ENCODE results near the gene PLEKHJ1.

PLEKHJ1 gene

DNA sequence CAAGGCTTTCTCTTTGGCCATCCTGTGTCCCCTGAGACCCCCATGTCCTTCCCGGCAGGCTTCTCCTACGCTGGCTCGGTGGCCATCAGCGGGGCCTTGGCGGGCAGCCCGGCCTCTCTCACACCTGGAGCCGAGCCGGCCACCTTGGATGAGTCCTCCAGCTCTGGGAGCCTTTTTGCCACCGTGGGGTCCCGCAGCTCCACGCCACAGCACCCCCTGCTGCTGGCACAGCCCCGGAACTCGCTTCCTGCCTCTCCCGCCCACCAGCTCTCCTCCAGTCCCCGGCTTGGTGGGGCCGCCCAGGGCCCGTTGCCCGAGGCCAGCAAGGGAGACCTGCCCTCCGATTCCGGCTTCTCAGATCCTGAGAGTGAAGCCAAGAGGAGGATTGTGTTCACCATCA is 14.2 kb downstream of the PLEKHJ1 start:
- DNase-seq (ENCODE audit: insufficient read length), result no peak
- FAIRE-seq, result no peak
- no peak for TF ChIP-seq POLR2A (IDR thresholded peaks at IDR 0.05; ENCODE audit: low read depth, low read length)
- no peak for TF ChIP-seq TAF1 (IDR thresholded peaks at IDR 0.05; ENCODE audit: borderline replicate concordance, low read depth, low read length)
- no peak for TF ChIP-seq POLR2AphosphoS5 (IDR thresholded peaks at IDR 0.05; ENCODE audit: low read depth, low read length)

DNA sequence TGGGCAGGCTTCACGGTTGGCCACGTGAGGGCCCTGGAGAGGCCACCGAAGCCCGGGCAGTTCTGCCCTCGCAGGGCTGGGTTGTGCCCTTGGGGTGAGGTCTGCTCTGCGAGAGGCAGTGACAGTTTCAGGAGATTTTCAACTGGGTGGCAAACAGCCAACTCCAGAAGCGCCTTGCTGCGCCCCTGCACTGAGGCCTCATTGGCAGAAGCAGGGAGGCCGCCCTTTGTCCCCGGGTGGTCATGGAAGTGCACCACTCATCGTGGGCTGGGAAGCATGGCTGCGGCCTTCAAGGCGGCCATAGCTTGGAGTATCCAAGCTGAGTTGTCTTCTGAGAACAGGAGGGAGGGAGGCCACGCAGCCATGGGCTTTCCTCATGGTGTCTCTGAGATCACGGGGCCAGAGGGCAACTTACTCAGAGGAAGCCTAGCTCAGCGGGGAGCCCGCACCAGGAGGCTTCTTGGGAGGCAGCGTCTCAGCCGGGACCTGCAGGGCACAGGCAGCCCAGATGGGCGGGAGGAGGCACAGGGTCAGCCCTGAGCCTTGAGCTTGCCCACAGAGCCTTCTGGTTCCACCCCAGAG is 14.8 kb downstream of the PLEKHJ1 start:
- no peak for DNase-seq (ENCODE audit: insufficient read length)
- TF ChIP-seq TAF1 (IDR thresholded peaks at IDR 0.05; ENCODE audit: borderline replicate concordance, low read depth, low read length), result no peak
- no peak for TF ChIP-seq POLR2AphosphoS5 (IDR thresholded peaks at IDR 0.05; ENCODE audit: low read depth, low read length)
- TF ChIP-seq POLR2A (IDR thresholded peaks at IDR 0.05; ENCODE audit: low read depth, low read length), result no peak
- FAIRE-seq, result no peak

DNA sequence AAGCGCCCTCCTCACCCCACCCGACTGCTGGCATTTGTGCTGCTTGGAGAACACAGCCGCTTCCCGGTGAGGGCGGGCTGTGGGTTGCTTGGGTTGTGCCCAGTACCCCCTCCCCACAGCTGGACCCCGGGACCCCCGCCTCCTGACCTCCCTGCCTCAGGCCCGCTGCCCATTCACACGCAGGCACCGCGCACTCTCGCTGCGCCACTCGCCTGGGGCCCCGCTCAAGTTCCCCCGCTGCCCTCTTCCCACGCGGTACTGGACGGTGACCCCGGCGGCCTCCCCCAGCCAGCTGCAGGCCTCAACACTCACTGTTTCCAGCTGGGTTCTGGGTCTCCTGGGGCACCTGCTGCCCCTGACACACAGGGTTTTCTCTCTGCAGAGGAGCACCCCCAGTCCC is 16.4 kb downstream of the PLEKHJ1 start:
- no peak for FAIRE-seq
- TF ChIP-seq TAF1 (IDR thresholded peaks at IDR 0.05; ENCODE audit: borderline replicate concordance, low read depth, low read length) (no peak), POLR2A (IDR thresholded peaks at IDR 0.05; ENCODE audit: low read depth, low read length) (no peak), POLR2AphosphoS5 (IDR thresholded peaks at IDR 0.05; ENCODE audit: low read depth, low read length) (no peak)
- no peak for DNase-seq (ENCODE audit: insufficient read length)

DNA sequence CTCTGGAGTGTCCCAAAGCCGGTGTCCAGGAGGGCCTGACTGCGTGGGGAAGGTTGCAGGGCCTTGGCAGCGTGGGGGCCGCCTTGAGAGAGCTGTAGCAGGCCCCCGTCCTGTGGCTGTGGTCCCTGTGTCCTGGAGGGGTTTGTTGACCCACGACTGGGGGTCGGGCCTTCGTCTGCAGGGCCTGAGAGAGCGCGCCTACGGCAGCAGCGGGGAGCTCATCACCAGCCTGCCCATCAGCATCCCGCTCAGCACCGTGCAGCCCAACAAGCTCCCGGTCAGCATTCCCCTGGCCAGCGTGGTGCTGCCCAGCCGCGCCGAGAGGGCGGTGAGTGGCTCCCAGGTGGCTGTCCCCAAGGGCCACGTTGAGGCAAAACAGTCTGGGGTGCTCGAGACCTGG is 18.5 kb downstream of the PLEKHJ1 start:
- no peak for TF ChIP-seq TAF1 (IDR thresholded peaks at IDR 0.05; ENCODE audit: borderline replicate concordance, low read depth, low read length)
- TF ChIP-seq POLR2A (IDR thresholded peaks at IDR 0.05; ENCODE audit: low read depth, low read length), result no peak
- no peak; the same call in 1 of the 2 replicates for TF ChIP-seq POLR2AphosphoS5 (IDR thresholded peaks at IDR 0.05; ENCODE audit: low read depth, low read length)
- no peak for DNase-seq (ENCODE audit: insufficient read length)
- no peak for FAIRE-seq

DNA sequence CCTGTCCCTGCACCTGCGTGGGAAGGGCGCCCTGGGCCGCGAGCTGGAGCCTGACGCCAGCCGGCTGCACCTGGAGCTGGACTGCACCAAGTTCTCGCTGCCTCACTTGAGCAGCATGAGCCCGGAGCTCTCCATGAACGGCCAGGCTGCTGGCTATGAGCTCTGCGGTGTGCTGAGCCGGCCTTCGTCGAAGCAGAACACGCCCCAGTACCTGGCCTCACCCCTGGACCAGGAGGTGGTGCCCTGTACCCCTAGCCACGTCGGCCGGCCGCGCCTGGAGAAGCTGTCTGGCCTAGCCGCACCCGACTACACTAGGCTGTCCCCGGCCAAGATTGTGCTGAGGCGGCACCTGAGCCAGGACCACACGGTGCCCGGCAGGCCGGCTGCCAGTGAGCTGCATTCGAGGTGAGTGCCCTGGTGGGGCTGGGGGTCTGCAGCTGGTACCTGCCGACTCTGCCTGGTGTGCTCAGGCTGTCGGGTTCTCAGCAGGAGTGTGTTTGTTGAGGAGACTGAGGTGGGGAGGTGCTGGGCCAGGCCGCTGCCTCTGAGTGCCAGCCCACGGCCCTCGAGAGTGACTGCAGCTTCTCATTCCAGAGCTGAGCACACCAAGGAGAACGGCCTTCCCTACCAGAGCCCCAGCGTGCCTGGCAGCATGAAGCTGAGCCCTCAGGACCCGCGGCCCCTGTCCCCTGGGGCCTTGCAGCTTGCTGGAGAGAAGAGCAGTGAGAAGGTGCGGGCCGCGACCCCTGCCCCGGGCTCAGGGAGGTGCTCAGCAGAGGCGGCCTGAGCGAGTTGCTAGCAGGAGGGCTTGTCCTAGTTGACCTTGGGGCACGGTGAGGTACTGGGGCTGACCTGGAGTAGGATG is 19.5 kb downstream of the PLEKHJ1 start:
- no peak for DNase-seq (ENCODE audit: insufficient read length)
- TF ChIP-seq POLR2AphosphoS5 (IDR thresholded peaks at IDR 0.05; ENCODE audit: low read depth, low read length), result no peak
- TF ChIP-seq POLR2A (IDR thresholded peaks at IDR 0.05; ENCODE audit: low read depth, low read length), result no peak
- TF ChIP-seq TAF1 (IDR thresholded peaks at IDR 0.05; ENCODE audit: borderline replicate concordance, low read depth, low read length), result no peak
- no peak for FAIRE-seq

DNA sequence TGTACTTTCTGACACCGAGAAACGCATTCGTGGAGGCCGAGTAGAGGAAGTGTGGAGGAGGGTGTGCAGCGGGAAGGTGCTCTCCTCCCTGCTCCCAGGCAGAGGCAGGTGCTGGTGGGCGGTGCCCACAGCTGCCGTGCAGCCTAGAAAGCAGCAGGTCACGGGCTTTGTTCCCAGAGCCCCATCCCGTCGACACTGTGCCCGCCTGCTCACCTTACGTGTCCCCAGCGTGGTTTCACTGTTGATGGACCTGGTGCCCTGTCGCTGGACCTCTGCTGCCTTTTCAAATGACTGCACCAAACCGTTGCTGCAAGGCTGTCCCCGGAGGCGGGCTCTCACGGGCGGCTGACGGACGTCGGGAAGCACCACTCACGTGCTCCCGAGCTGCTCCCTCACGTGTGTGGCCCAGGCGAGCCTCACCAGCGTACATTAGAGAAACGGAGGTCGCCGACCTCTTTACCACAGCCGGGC is 20.8 kb downstream of the PLEKHJ1 start:
- TF ChIP-seq TAF1 (IDR thresholded peaks at IDR 0.05; ENCODE audit: borderline replicate concordance, low read depth, low read length) (no peak), POLR2A (IDR thresholded peaks at IDR 0.05; ENCODE audit: low read depth, low read length) (no peak), POLR2AphosphoS5 (IDR thresholded peaks at IDR 0.05; ENCODE audit: low read depth, low read length) (no peak)
- no peak for FAIRE-seq
- no peak for DNase-seq (ENCODE audit: insufficient read length)

DNA sequence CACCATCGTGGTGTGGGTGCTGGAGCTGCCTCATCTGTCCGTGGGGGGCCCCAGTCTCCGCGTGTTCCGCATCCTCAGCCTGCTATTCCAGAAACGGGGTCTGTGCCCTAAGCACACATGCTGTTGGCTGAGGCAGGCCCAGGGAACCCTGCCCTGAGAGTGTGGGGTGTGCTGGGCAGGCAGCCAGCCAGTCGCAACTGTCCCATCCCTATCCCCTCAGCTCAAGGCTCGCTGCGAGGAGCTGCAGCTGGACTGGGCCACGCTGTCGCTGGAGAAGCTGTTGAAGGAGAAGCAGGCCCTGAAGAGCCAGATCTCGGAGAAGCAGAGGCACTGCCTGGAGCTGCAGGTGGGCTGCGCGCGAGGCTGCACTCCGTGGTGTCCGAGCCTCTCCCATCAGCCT is 21.9 kb downstream of the PLEKHJ1 start:
- no peak for TF ChIP-seq POLR2A (IDR thresholded peaks at IDR 0.05; ENCODE audit: low read depth, low read length)
- no peak for TF ChIP-seq TAF1 (IDR thresholded peaks at IDR 0.05; ENCODE audit: borderline replicate concordance, low read depth, low read length)
- no peak for DNase-seq (ENCODE audit: insufficient read length)
- no peak for FAIRE-seq

DNA sequence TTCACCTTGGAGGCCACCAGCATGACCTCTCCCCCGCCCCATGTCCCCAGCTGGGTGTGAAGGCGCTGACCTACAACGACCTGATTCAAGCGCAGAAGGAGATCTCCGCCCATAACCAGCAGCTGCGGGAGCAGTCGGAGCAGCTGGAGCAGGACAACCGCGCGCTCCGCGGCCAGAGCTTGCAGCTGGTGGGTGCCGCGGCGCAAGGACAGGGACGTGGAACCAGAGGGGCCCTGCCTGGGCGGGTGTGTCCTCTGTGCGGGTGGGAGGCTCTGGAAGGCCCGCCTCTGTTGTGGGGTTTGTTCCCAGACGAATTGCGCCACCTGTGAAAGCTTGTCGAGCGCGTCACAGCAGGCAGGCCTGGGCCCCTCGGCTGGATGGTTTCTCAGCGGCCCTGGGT is 22.3 kb downstream of the PLEKHJ1 start:
- TF ChIP-seq POLR2AphosphoS5 (IDR thresholded peaks at IDR 0.05; ENCODE audit: low read depth, low read length) (no peak), POLR2A (IDR thresholded peaks at IDR 0.05; ENCODE audit: low read depth, low read length) (no peak), TAF1 (IDR thresholded peaks at IDR 0.05; ENCODE audit: borderline replicate concordance, low read depth, low read length) (no peak)
- DNase-seq (ENCODE audit: insufficient read length) (no peak), FAIRE-seq (no peak)

DNA sequence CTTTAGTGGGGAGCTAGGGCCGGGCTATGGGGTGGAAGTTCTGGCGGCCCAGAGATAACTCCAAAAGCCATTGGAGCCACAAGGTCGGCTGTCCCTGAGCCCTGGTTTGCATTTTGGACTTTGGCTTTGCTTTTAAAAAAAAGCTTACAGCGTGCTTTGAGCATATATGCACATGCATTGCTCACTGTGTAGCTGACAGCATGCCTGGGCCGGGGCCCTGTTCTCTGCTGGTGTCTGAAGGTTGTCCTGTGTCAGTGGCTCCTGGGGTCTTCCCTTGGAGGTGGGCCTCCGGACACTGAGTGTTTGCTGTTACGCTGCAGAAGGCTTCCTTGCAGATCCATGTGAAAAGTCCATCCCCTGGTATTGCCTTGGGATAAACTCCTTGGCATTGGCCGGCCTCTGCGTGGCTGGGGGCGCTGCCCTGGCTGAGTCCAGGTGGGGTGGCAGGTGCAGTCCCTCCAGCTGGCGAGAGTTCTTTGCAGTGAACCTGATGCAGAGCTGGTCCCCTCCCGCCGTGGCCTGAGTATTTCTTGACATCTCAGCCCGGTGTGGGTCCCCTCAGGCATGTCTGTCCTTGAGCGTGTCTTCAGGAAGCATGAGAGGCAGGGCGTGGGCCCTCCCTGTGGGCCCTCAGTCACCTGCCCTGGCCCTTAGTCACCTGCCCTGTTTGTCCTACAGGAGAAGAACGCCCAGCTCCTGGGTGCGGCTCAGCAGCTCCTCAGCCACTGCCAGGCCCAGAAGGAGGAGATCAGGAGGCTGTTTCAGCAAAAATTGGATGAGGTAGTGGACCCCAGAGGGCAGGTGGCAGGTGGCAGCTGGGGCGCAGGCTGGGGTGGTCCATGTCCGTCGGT is 23.0 kb downstream of the PLEKHJ1 start:
- TF ChIP-seq POLR2AphosphoS5 (IDR thresholded peaks at IDR 0.05; ENCODE audit: low read depth, low read length) (no peak), TAF1 (IDR thresholded peaks at IDR 0.05; ENCODE audit: borderline replicate concordance, low read depth, low read length) (no peak), POLR2A (IDR thresholded peaks at IDR 0.05; ENCODE audit: low read depth, low read length) (no peak)
- DNase-seq (ENCODE audit: insufficient read length), result no peak
- no peak for FAIRE-seq

DNA sequence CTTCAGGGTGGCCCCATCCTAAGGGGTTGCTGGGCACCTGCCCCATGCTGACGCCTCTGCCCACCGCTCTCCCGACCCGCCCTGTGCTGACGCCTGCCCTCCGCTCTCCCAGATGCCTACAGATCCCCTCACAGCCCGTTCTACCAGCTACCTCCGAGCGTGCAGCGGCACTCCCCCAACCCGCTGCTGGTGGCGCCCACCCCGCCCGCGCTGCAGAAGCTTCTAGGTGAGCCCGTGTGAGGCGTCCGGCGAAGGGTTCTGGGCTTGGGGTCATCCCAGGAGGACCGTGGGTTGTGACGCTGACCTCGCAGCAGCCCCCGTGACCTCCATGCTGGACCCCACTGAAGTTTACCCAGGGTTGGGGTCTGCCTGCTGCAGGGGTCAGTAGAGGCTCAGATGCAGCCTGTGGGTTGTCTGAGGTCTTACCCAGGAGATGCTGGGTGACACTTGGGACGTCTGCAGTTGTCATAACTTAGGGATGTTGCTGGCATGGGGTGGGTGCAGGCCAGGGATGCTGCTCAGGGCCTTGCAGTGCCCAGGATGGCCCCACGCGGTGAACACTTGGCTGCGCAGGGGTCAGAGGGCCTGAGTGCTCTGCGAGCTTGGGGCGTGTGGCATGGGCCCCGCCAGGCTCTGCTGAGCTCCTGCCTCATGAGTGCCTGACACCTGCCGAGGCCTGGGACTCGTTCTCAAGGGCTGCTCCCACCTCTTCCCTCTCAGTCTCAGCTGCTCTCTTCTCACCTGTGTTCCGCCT is 25.0 kb downstream of the PLEKHJ1 start:
- TF ChIP-seq TAF1 (IDR thresholded peaks at IDR 0.05; ENCODE audit: borderline replicate concordance, low read depth, low read length), result no peak
- no peak for TF ChIP-seq POLR2A (IDR thresholded peaks at IDR 0.05; ENCODE audit: low read depth, low read length)
- TF ChIP-seq POLR2AphosphoS5 (IDR thresholded peaks at IDR 0.05; ENCODE audit: low read depth, low read length), result no peak
- DNase-seq (ENCODE audit: insufficient read length) (no peak), FAIRE-seq (no peak)

DNA sequence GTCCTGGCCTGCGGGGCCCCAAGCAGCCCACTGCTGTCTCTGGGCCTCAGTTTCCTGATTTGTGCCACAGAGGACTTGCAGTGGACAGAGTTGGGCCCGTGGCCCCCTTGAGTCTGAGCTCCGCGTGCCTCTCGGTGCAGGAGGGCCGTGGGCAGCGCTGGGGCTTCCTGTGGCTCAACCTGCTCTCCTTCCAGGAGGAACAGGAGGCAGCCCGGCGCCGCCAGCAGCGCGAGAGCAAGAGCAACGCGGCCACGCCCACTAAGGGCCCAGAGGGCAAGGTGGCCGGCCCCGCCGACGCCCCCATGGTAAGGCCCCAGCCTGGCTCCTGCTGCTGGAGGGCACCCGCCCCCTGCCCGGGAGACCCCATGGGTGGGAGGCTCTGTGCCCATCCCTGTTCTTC is 25.9 kb downstream of the PLEKHJ1 start:
- FAIRE-seq (no peak), DNase-seq (ENCODE audit: insufficient read length) (no peak)
- TF ChIP-seq POLR2A (IDR thresholded peaks at IDR 0.05; ENCODE audit: low read depth, low read length) (no peak), TAF1 (IDR thresholded peaks at IDR 0.05; ENCODE audit: borderline replicate concordance, low read depth, low read length) (no peak), POLR2AphosphoS5 (IDR thresholded peaks at IDR 0.05; ENCODE audit: low read depth, low read length) (no peak)
